Gastroesophageal sphincter (tissue), 4 donors: ENCODE measurements around the gene BRD4. TPM values are rescaled to one million over a fixed set of nuclear protein-coding genes. Genes with fewer than 3 reads are reported as not detected.
A peak's percentile ranks its signal among the peaks of the same experiment; 100 is the strongest.

ENCODE experiments used
- ATAC-seq: fragments of 150-250 bp; one replicate; pipeline ENCODE4 v1.9.1; 2016; ENCODE audit warnings: mild to moderate bottlenecking, moderate library complexity
- H3K27ac ChIP-seq, 4 donors: fragments of 200-600 bp; sonication (generic) in 3 of 4; 1 replicate in 3 of 4; 2 replicates in 1 of 4; pipeline ENCODE4 v1.5.1; 2016 to 2019
- H3K27me3 ChIP-seq: fragments of 200-600 bp; sonication (generic); one replicate; pipeline ENCODE4 v1.5.1; 2019
- H3K36me3 ChIP-seq, 2 donors: fragments of 200-600 bp; sonication (generic); one replicate each; pipeline ENCODE4 v1.5.1; 2019; ENCODE audit warnings: control low read depth in 1 of 2
- H3K4me1 ChIP-seq, 3 donors: fragments of 200-600 bp; sonication (generic); 1 replicate in 2 of 3; 2 replicates in 1 of 3; pipeline ENCODE4 v1.5.1; 2016 to 2019; ENCODE audit warnings: control low read depth in 2 of 3
- H3K4me3 ChIP-seq, 2 donors: fragments of 200-600 bp; sonication (generic); one replicate each; pipeline ENCODE4 v1.5.1; 2019; ENCODE audit warnings: mild to moderate bottlenecking in 1 of 2, moderate library complexity in 1 of 2
- H3K9me3 ChIP-seq, 3 donors: fragments of 200-600 bp; sonication (generic); one replicate each; pipeline ENCODE4 v1.5.1; 2017 to 2019; ENCODE audit warnings: control low read depth in 2 of 3
- EP300 ChIP-seq: sonication (generic); formaldehyde crosslinking; IDR thresholded peaks from one replicate; pipeline ENCODE4 v1.6.1; 2017; ENCODE audit warnings: antibody characterized with exemption, mild to moderate bottlenecking
- POLR2A ChIP-seq, 2 donors: fragments of 450-650 bp; IDR thresholded peaks; one replicate each; pipeline ENCODE4 v1.6.1; 2017; ENCODE audit warnings: antibody characterized with exemption in 2 of 2, mild to moderate bottlenecking in 2 of 2, moderate library complexity in 1 of 2
- POLR2AphosphoS5 ChIP-seq: sonication (generic); formaldehyde crosslinking; IDR thresholded peaks from one replicate; pipeline ENCODE4 v1.6.1; 2017; ENCODE audit warnings: antibody characterized with exemption
- WGBS, 2 donors: methylation state at CpG; one replicate each; pipeline ENCODE4 v1.1.5; 2018; ENCODE audit warnings: low coverage in 1 of 2; 5-methylcytosine and 5-hydroxymethylcytosine counted together
- total RNA-seq, 4 donors: library from RNA; depleted of rRNA; stranded (reverse); fragments of >200 nt; gene quantifications; one replicate each; pipeline ENCODE4 v1.1.0, GENCODE V29; 2016
- TF ChIP-seq, protein P1 (sequence below), 4 experiments: fragments of 200-600 bp in 2 of 4; fragments of 450-650 bp in 2 of 4; sonication (generic) in 1 of 4; IDR thresholded peaks; one replicate each; pipeline ENCODE4 v1.5.1; 2017 to 2019; ENCODE audit warnings: antibody characterized with exemption in 4 of 4, mild to moderate bottlenecking in 2 of 4, moderate library complexity in 2 of 4

Gene BRD4
- total RNA-seq, 4 donors from 2014 or later: 29.6 to 49.3 (median 34.4) TPM

DNA sequence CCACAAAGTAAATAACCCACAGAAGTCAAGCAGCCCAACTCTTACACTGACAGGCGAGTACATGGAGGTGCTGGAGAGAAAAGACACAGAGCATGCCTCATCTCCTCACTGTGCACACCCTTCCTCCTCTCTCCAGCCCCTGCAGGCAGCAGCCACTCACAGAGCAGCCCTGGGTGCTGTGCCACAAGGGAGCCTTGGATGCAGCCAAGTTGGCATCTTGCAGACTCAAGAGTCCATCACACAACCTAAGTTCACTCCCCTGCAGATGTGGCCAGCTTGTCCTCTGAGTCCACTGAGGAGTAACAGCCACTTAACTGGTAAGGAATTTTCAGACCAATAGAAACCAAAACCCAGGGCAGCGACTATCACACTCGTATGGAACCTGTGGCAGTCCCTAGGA, 47.4 kb downstream of the BRD4 start:
- H3K4me1 ChIP-seq: peaks cover 59 to 100% (median 92%) of the 10 kb centered on the region in 3 donors
- H3K27ac ChIP-seq: peak overlapping the region in 2 of 4 donors; percentile 29 to 80
- ATAC-seq: no peak
- no peaks in the 10 kb centered on the region for H3K36me3 ChIP-seq
- no peaks in the 10 kb centered on the region for H3K27me3 ChIP-seq
- no peak overlapping the region for H3K4me3 ChIP-seq
- WGBS, 2 donors: 59% methylated on average over 3 of the region's 3 CpGs; no CpG with 5 or more reads in 1 of the 2 donors
- TF ChIP-seq, protein P1, sequence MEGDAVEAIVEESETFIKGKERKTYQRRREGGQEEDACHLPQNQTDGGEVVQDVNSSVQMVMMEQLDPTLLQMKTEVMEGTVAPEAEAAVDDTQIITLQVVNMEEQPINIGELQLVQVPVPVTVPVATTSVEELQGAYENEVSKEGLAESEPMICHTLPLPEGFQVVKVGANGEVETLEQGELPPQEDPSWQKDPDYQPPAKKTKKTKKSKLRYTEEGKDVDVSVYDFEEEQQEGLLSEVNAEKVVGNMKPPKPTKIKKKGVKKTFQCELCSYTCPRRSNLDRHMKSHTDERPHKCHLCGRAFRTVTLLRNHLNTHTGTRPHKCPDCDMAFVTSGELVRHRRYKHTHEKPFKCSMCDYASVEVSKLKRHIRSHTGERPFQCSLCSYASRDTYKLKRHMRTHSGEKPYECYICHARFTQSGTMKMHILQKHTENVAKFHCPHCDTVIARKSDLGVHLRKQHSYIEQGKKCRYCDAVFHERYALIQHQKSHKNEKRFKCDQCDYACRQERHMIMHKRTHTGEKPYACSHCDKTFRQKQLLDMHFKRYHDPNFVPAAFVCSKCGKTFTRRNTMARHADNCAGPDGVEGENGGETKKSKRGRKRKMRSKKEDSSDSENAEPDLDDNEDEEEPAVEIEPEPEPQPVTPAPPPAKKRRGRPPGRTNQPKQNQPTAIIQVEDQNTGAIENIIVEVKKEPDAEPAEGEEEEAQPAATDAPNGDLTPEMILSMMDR (IDR thresholded peaks at IDR 0.05): no peak
- TF ChIP-seq POLR2A (IDR thresholded peaks at IDR 0.05) (no peak), POLR2AphosphoS5 (no peak), EP300 (no peak)
- no peaks in the 10 kb centered on the region for H3K9me3 ChIP-seq

DNA sequence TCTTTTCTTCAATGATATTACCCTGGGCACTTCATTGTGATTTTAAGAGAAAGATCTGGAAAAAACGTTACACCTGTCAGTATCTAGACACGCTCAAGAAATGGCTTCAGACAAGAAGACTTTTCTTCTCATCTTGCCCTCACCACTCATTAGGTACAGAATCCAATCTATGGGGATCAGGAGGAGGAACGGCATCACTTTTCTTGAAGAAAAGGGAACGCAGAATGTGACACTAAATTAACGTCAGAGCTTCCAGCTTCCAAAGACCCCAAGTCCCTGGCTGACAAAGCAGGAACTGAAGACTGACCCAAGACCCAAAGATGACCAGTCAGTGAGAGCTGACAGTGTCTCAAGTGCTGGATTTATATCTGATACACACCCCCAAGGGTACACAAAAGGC, 48.2 kb downstream of the BRD4 start:
- H3K27me3 ChIP-seq: no peaks in the 10 kb centered on the region
- no peaks in the 10 kb centered on the region for H3K36me3 ChIP-seq
- H3K4me1 ChIP-seq: peaks cover 59 to 100% (median 94%) of the 10 kb centered on the region in 3 donors
- TF ChIP-seq, protein P1 (IDR thresholded peaks at IDR 0.05): no peak
- no peak for TF ChIP-seq POLR2AphosphoS5
- TF ChIP-seq POLR2A (IDR thresholded peaks at IDR 0.05): no peak
- TF ChIP-seq EP300: no peak
- H3K27ac ChIP-seq: peak overlapping the region in 3 of 4 donors; percentile 29 to 80 (median 32)
- WGBS, 2 donors: 76 to 81% methylated on average over 2 to 5 of the region's 5 CpGs
- no peak overlapping the region for H3K4me3 ChIP-seq
- ATAC-seq: no peak
- no peaks in the 10 kb centered on the region for H3K9me3 ChIP-seq

GRCh38 chr19:15283141-15283883, 49.0 kb downstream of the BRD4 start:
- peak; percentile 40 for ATAC-seq

DNA sequence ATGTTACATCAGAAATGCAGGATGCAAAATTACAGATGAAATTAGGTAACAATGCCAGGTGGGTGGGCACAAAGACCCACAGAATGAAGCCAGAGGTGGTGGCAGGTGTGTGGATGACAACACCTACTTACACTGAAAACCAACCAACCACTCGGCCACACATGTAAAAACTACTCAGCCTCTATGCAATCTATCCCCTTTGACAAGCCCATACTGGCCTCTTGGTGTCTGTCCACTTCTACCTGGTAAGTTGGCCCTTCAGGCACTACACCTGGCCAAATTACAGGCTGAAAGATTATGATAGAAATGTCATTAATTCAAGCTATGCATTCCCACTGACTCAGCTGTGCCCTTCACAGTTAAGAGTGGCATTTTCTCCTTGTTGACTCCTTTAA, 50.0 kb downstream of the BRD4 start:
- WGBS, 2 donors: 50 to 70% methylated on average over 1 of the region's 1 CpG
- no peak overlapping the region for H3K4me3 ChIP-seq
- H3K36me3 ChIP-seq: no peaks in the 10 kb centered on the region
- peak overlapping the region in 3 of 4 donors; percentile 77 to 83 (median 80) for H3K27ac ChIP-seq
- no peaks in the 10 kb centered on the region for H3K9me3 ChIP-seq
- H3K27me3 ChIP-seq: no peaks in the 10 kb centered on the region
- ATAC-seq: no peak
- H3K4me1 ChIP-seq: peaks cover 51 to 100% (median 83%) of the 10 kb centered on the region in 3 donors
- no peak for TF ChIP-seq EP300
- TF ChIP-seq, protein P1 (IDR thresholded peaks at IDR 0.05): no peak
- TF ChIP-seq POLR2A (IDR thresholded peaks at IDR 0.05): no peak
- no peak for TF ChIP-seq POLR2AphosphoS5

More at GRCh38 chr19:15283141-15283883, 49.0 kb downstream of the BRD4 start:
- no peaks in the 10 kb centered on the region for H3K36me3 ChIP-seq
- 50 to 57% methylated on average over 6 to 7 of the region's 10 CpGs for WGBS, 2 donors
- no peak overlapping the region for H3K4me3 ChIP-seq
- peak overlapping the region in 3 of 4 donors; percentile 21 to 80 (median 29) for H3K27ac ChIP-seq
- H3K4me1 ChIP-seq: peaks cover 59 to 100% (median 90%) of the 10 kb centered on the region in 3 donors
- H3K27me3 ChIP-seq: no peaks in the 10 kb centered on the region
- no peaks in the 10 kb centered on the region for H3K9me3 ChIP-seq
- TF ChIP-seq POLR2AphosphoS5 (peak; percentile 65), EP300 (no peak), POLR2A (IDR thresholded peaks at IDR 0.05) (no peak)

GRCh38 chr19:15280915-15281683, 51.2 kb downstream of the BRD4 start:
- peak; percentile 93 for ATAC-seq
- WGBS, 2 donors: 0% methylated on average over 2 of the region's 12 CpGs
- peaks cover 43 to 100% (median 88%) of the 10 kb centered on the region in 3 donors for H3K4me1 ChIP-seq
- H3K36me3 ChIP-seq: no peaks in the 10 kb centered on the region
- H3K27me3 ChIP-seq: no peaks in the 10 kb centered on the region
- H3K4me3 ChIP-seq: no peak overlapping the region
- no peaks in the 10 kb centered on the region for H3K9me3 ChIP-seq
- peak overlapping the region; percentile 44 to 83 (median 78) for H3K27ac ChIP-seq
- TF ChIP-seq EP300 (no peak), POLR2A (IDR thresholded peaks at IDR 0.05) (no peak), POLR2AphosphoS5 (peak; percentile 84)
- TF ChIP-seq, protein P1 (IDR thresholded peaks at IDR 0.05): peak in 3 of 4 experiments; percentile 12 to 38 (median 24)
